ENCODE data around the gene FOXB2.

Gene FOXB2

GRCh38 chr9:77021291-77021894 lies 1.9 kb downstream of the FOXB2 start:
- Mint-ChIP-seq H3K4me1 (peaks cover 43% of the 10 kb centered on the region), H3K9me3 (no peaks in the 10 kb centered on the region), H3K4me3 (peak overlapping the region; percentile 30), H3K27ac (no peak overlapping the region), H3K27me3 (ENCODE audit: low read depth, poor library complexity) (peaks cover 100% of the 10 kb centered on the region), H3K36me3 (ENCODE audit: low read depth) (no peaks in the 10 kb centered on the region)
- no peak for TF ChIP-seq CTCF (IDR thresholded peaks at IDR 0.05)
- no peak for DNase-seq

DNA sequence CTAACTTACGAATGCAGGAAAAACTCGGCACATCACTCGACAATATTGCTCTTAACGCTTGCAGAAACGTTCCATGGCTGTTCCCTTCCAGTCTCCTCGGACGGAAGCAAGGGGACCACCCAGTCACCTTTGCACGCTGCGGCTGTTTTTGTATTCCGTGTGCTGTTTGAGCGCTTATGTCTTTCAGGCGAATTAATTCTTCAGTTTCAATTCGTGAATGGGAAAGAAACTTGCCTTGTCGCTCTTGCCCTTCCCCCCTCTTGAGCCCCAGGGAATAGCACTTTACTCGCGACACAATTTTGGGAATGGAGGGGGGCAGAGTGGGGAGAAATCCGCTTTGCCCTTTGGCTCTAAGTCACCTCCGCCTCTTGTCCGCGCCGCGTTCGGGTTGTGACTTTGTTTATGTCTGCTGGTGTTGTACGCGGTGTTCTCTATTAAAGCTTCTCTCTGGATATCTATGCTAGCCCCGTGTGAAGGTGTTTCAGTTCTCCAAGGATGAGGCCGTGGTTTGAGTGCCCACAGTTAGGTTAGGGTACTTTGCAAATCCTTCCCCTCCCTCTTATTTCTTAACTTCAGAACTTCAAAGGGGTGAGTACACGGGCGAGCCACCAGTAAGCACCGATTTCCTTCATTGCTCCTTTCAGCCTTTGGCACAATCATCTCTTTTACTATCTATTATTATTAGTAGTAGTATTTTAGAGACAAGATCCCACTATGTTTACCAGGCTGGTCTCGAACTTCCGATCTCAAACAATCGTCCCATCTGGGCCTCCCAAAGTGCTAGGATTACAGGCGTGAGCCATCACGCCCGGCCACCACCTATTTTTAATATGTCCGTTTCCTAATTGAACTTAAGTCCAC lies 2.7 kb downstream of the FOXB2 start:
- no peaks in the 10 kb centered on the region for H3K9me3 Mint-ChIP-seq
- H3K27ac Mint-ChIP-seq, result no peak overlapping the region
- peak; percentile 11 for DNase-seq
- peaks cover 36% of the 10 kb centered on the region for H3K4me1 Mint-ChIP-seq
- H3K4me3 Mint-ChIP-seq, result peak overlapping the region; percentile 15
- TF ChIP-seq CTCF (IDR thresholded peaks at IDR 0.05), result no peak
- peaks cover 99% of the 10 kb centered on the region for H3K27me3 Mint-ChIP-seq (ENCODE audit: low read depth, poor library complexity)
- H3K36me3 Mint-ChIP-seq (ENCODE audit: low read depth), result no peaks in the 10 kb centered on the region

GRCh38 chr9:77022783-77023440 lies 3.5 kb downstream of the FOXB2 start:
- no peaks in the 10 kb centered on the region for H3K9me3 Mint-ChIP-seq
- H3K27ac Mint-ChIP-seq, result no peak overlapping the region
- H3K4me1 Mint-ChIP-seq, result peaks cover 31% of the 10 kb centered on the region
- H3K27me3 Mint-ChIP-seq (ENCODE audit: low read depth, poor library complexity), result peaks cover 92% of the 10 kb centered on the region
- H3K4me3 Mint-ChIP-seq, result no peak overlapping the region
- H3K36me3 Mint-ChIP-seq (ENCODE audit: low read depth), result no peaks in the 10 kb centered on the region
- peak; percentile 67 for DNase-seq
- peak; percentile 8 for TF ChIP-seq CTCF (IDR thresholded peaks at IDR 0.05)

DNA sequence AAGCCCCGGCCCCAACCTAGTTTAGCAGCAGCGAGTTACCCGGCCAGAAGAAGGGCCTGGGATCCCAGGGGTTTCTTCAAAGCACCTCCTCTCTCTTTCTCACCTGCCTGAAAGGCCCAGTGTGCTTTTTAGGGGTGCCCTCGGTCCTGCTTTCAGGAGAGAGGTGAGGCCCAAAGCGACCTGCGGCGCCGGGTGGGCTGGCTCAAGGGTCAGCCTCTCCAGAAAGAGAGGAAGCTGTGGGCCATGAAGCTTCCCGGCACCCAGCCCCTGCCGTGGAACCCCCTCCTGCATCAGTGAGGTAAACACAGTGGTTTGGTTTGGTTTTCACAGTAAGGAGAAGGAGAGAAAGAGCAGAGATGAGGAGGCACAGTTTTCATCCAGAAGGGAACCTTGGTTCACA lies 4.3 kb downstream of the FOXB2 start:
- Mint-ChIP-seq H3K4me1 (peaks cover 32% of the 10 kb centered on the region), H3K36me3 (ENCODE audit: low read depth) (no peaks in the 10 kb centered on the region), H3K27me3 (ENCODE audit: low read depth, poor library complexity) (peaks cover 92% of the 10 kb centered on the region)

DNA sequence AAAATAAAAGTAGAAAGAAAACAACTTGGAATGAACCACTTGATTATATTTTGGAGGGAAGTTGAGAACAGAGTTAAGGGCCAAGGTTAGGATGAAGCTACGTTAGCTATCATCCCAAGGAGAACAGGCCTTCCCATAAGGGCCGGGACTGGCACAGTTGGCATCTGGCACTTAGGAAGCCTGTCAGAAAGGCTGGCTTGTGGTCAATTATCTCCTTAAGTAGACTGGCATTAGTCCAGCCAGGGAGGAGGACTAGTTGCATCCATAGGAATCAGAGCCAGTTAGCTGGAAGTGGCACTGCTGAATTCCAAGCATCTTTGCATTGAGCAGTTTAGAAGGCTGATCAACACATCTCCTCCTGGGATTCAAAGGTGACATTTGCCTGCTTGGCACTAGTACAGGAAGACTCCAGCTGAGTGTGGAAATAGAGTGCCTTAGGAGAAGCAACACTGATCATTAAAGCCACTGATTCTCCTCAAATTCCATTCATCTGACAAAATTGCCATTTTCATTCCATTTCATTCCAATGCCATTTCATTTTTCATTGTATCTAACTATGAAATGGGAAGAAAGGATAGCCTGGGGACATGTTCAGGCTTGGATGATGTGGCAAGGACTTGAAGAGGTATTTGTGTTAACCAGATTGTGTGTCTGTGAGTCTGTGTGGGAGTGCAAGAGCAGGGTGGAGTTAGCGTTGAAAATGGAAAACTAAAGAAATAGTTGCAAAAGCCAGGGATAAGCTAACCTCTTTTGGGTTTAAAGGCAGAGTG lies 5.5 kb downstream of the FOXB2 start:
- DNase-seq, result no peak
- Mint-ChIP-seq H3K9me3 (no peaks in the 10 kb centered on the region), H3K27me3 (ENCODE audit: low read depth, poor library complexity) (peaks cover 80% of the 10 kb centered on the region), H3K4me1 (peaks cover 22% of the 10 kb centered on the region), H3K36me3 (ENCODE audit: low read depth) (no peaks in the 10 kb centered on the region), H3K4me3 (no peak overlapping the region), H3K27ac (no peak overlapping the region)
- TF ChIP-seq CTCF (IDR thresholded peaks at IDR 0.05), result no peak

More for the DNA sequence above, 4.3 kb downstream of the FOXB2 start:
- Mint-ChIP-seq H3K9me3 (no peaks in the 10 kb centered on the region), H3K27ac (no peak overlapping the region), H3K4me3 (no peak overlapping the region)
- DNase-seq, result no peak
- TF ChIP-seq CTCF (IDR thresholded peaks at IDR 0.05), result no peak

Data from nephron progenitor cell (in vitro differentiated cells).